ENCODE results near the gene VSIR.

GRCh38 chr10:71727105-71727737, 46.1 kb downstream of the VSIR start:
- no peak for TF ChIP-seq POLR2A (IDR thresholded peaks at IDR 0.05)
- no peak for TF ChIP-seq CTCF (IDR thresholded peaks at IDR 0.05)
- TF ChIP-seq EP300 (IDR thresholded peaks at IDR 0.05; ENCODE audit: low read depth) = no peak

Data from transverse colon (tissue), 3 donors.